B cell (primary cell): ENCODE results near the gene RNPEPL1.

Experiments used
- EZH2 ChIP-seq: IDR thresholded peaks from 2 replicates; pipeline ENCODE4 v1.6.1; 2012; ENCODE audit warnings: borderline replicate concordance, low read depth, mild to moderate bottlenecking, moderate library complexity, low read length; ENCODE audit not compliant: insufficient read depth, poor library complexity, severe bottlenecking
- TF ChIP-seq, protein P1 (sequence below): fragments of 200-600 bp; IDR thresholded peaks from one replicate; pipeline ENCODE4 v1.8.0; 2022; ENCODE audit warnings: antibody characterized with exemption, mild to moderate bottlenecking

DNA sequence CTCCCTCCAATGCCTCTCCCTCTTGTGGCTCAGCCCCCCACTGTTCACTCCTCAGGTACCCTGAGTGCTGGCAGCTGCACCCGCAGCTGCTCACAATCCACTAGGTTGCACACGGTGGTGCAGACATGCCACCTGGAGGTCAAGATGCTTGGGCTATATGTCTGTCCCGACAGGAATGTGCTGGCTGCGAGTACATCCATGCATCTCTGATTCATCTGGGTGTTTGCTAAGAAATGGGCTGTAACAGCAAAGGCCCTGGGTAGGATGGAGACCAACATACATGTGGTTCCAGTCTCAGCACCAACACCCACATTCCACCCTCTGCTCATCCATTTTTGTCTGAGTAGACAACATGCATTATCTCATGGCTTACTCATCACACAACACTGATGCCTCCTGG lies 41.8 kb upstream of the RNPEPL1 start:
- TF ChIP-seq, protein P1, sequence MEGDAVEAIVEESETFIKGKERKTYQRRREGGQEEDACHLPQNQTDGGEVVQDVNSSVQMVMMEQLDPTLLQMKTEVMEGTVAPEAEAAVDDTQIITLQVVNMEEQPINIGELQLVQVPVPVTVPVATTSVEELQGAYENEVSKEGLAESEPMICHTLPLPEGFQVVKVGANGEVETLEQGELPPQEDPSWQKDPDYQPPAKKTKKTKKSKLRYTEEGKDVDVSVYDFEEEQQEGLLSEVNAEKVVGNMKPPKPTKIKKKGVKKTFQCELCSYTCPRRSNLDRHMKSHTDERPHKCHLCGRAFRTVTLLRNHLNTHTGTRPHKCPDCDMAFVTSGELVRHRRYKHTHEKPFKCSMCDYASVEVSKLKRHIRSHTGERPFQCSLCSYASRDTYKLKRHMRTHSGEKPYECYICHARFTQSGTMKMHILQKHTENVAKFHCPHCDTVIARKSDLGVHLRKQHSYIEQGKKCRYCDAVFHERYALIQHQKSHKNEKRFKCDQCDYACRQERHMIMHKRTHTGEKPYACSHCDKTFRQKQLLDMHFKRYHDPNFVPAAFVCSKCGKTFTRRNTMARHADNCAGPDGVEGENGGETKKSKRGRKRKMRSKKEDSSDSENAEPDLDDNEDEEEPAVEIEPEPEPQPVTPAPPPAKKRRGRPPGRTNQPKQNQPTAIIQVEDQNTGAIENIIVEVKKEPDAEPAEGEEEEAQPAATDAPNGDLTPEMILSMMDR = no peak
- TF ChIP-seq EZH2 = no peak
